ENCODE results near the gene UBE2G1.

Gene UBE2G1

GRCh38 chr17:4326112-4326511, 40.4 kb downstream of the UBE2G1 start:
- Histone ChIP-seq H3K4me2 (ENCODE audit: low read depth, low read length) (no peak overlapping the region), H3K4me1 (ENCODE audit: low read length) (no peaks in the 10 kb centered on the region), H3K36me3 (replicated peaks; ENCODE audit: insufficient read depth, low read length) (no peaks in the 10 kb centered on the region), H4K20me1 (ENCODE audit: insufficient read depth, low read length) (peaks cover 83% of the 10 kb centered on the region), H3K9me2 (replicated peaks; ENCODE audit: insufficient read depth, low read length) (no peaks in the 10 kb centered on the region), H3K9ac (ENCODE audit: low read length) (no peak overlapping the region), H3K79me2 (ENCODE audit: low read length) (peaks cover 99% of the 10 kb centered on the region), H3K27ac (ENCODE audit: low read length) (no peak overlapping the region), H2AFZ (ENCODE audit: low read length) (no peak overlapping the region), H3F3A (ENCODE audit: insufficient read depth, low read length) (peaks cover 6% of the 10 kb centered on the region; the same call in 1 of the 2 replicates), H3K27me3 (replicated peaks; ENCODE audit: insufficient read depth, low read length) (no peaks in the 10 kb centered on the region), H3K9me3 (replicated peaks; ENCODE audit: insufficient read depth, low read length) (no peaks in the 10 kb centered on the region), H3K4me3 (ENCODE audit: low read length) (no peak overlapping the region)
- DNase-seq = no peak
- TF ChIP-seq EZH2phosphoT487 (IDR thresholded peaks at IDR 0.05; ENCODE audit: low read length) (no peak), CTCF (IDR thresholded peaks at IDR 0.05; ENCODE audit: low read length) (no peak), EZH2 (optimal IDR thresholded peaks at IDR 0.05; ENCODE audit: low read depth, low read length) (no peak)

- H3K4me2 ChIP-seq (ENCODE audit: low read depth, low read length) = no peak overlapping the region
- TF ChIP-seq CTCF (IDR thresholded peaks at IDR 0.05; ENCODE audit: low read length) (no peak), EZH2 (optimal IDR thresholded peaks at IDR 0.05; ENCODE audit: low read depth, low read length) (no peak), EZH2phosphoT487 (IDR thresholded peaks at IDR 0.05; ENCODE audit: low read length) (no peak)
- no peak overlapping the region for H2AFZ ChIP-seq (ENCODE audit: low read length)
- peaks cover 85% of the 10 kb centered on the region for H4K20me1 ChIP-seq (ENCODE audit: insufficient read depth, low read length)
- H3F3A ChIP-seq (ENCODE audit: insufficient read depth, low read length) = peaks cover 3% of the 10 kb centered on the region; the same call in 1 of the 2 replicates
- H3K9ac ChIP-seq (ENCODE audit: low read length) = no peak overlapping the region
- no peak overlapping the region for H3K27ac ChIP-seq (ENCODE audit: low read length)
- H3K9me2 ChIP-seq (replicated peaks; ENCODE audit: insufficient read depth, low read length) = no peaks in the 10 kb centered on the region
- H3K4me1 ChIP-seq (ENCODE audit: low read length) = no peaks in the 10 kb centered on the region
- H3K27me3 ChIP-seq (replicated peaks; ENCODE audit: insufficient read depth, low read length) = no peaks in the 10 kb centered on the region
- H3K79me2 ChIP-seq (ENCODE audit: low read length) = peaks cover 100% of the 10 kb centered on the region
- no peaks in the 10 kb centered on the region for H3K36me3 ChIP-seq (replicated peaks; ENCODE audit: insufficient read depth, low read length)
- H3K9me3 ChIP-seq (replicated peaks; ENCODE audit: insufficient read depth, low read length) = no peaks in the 10 kb centered on the region
- no peak for DNase-seq
- H3K4me3 ChIP-seq (ENCODE audit: low read length) = no peak overlapping the region
These were observed 42.0 kb downstream of the UBE2G1 start for GRCh38 chr17:4324463-4324862.

- Histone ChIP-seq H3K9me3 (replicated peaks; ENCODE audit: insufficient read depth, low read length) (no peaks in the 10 kb centered on the region), H4K20me1 (ENCODE audit: insufficient read depth, low read length) (peaks cover 72% of the 10 kb centered on the region), H3K27me3 (replicated peaks; ENCODE audit: insufficient read depth, low read length) (no peaks in the 10 kb centered on the region), H2AFZ (ENCODE audit: low read length) (no peak overlapping the region), H3K79me2 (ENCODE audit: low read length) (peaks cover 99% of the 10 kb centered on the region), H3K36me3 (replicated peaks; ENCODE audit: insufficient read depth, low read length) (no peaks in the 10 kb centered on the region), H3K27ac (ENCODE audit: low read length) (no peak overlapping the region), H3K9me2 (replicated peaks; ENCODE audit: insufficient read depth, low read length) (no peaks in the 10 kb centered on the region), H3K9ac (ENCODE audit: low read length) (no peak overlapping the region), H3F3A (ENCODE audit: insufficient read depth, low read length) (peaks cover under 1% of the 10 kb centered on the region; the same call in 1 of the 2 replicates), H3K4me2 (ENCODE audit: low read depth, low read length) (no peak overlapping the region), H3K4me3 (ENCODE audit: low read length) (no peak overlapping the region), H3K4me1 (ENCODE audit: low read length) (0 out of 2 replicates have a peak, but pooled peaks cover 3% of the 10 kb centered on the region)
- DNase-seq = no peak
- TF ChIP-seq CTCF (IDR thresholded peaks at IDR 0.05; ENCODE audit: low read length) (no peak), EZH2 (optimal IDR thresholded peaks at IDR 0.05; ENCODE audit: low read depth, low read length) (no peak), EZH2phosphoT487 (IDR thresholded peaks at IDR 0.05; ENCODE audit: low read length) (no peak)
These were observed 47.3 kb downstream of the UBE2G1 start for GRCh38 chr17:4319221-4319620.

All from MM.1S (cell line).